Measurements from ENCODE around the gene MRPS18A.

MRPS18A gene

DNA sequence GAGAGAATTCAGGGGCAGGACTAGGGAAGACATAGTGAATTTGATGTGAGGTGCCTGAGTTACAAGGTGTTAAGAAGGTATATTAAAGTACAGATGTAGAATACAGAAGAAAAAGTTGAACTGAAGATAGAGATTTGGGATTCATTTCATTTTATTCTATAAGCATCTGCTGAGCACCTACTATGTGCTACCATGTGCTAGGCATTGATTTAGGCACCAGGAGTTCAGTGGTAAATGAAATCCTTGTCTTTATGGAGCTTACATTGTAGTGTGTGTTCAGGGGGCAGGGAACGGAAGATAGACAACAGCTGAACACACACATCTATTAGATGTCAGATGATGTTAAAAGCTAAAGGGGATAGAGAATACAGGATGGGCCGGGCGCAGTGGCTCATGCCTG is 40.0 kb downstream of the MRPS18A start:
- no peak overlapping the region for H3K27ac ChIP-seq (ENCODE audit: low read length, poor library complexity, severe bottlenecking)
- no peak overlapping the region for H2BK5ac ChIP-seq (ENCODE audit: low read depth, low read length, poor library complexity, severe bottlenecking)
- no peak overlapping the region for H2AFZ ChIP-seq (ENCODE audit: low read depth, low read length)
- H3K9me3 ChIP-seq (ENCODE audit: control insufficient read depth, low read length), result no peaks in the 10 kb centered on the region
- no peak for DNase-seq
- no peak overlapping the region for H3K14ac ChIP-seq (ENCODE audit: low read length in 2 of 2)
- no peak overlapping the region for H3K4me3 ChIP-seq (ENCODE audit: insufficient read depth in 1 of 2, low read depth in 1 of 2, low read length in 2 of 2)
- peaks cover 8% of the 10 kb centered on the region for H3K4me1 ChIP-seq (ENCODE audit: control insufficient read depth, insufficient read depth, low read depth, low read length)
- 94% methylated on average over 2 of the region's 3 CpGs for WGBS
- H2BK15ac ChIP-seq (ENCODE audit: low read depth, poor library complexity, severe bottlenecking), result no peak overlapping the region
- H4K91ac ChIP-seq (ENCODE audit: low read length), result no peak overlapping the region
- H3K4ac ChIP-seq (ENCODE audit: low read depth in 1 of 2, low read length in 2 of 2), result no peak overlapping the region
- no peak overlapping the region for H3K4me2 ChIP-seq (ENCODE audit: low read length, poor library complexity, severe bottlenecking)
- no peak overlapping the region for H2AK5ac ChIP-seq (ENCODE audit: low read length, severe bottlenecking)
- peaks cover 2 to 5% of the 10 kb centered on the region in 2 experiments for H3K36me3 ChIP-seq (ENCODE audit: control insufficient read depth in 1 of 2, insufficient read depth in 2 of 2, low read depth in 1 of 2, low read length in 2 of 2)
- H2BK120ac ChIP-seq (ENCODE audit: low read depth, low read length), result no peak overlapping the region
- no peak overlapping the region for H3K18ac ChIP-seq (ENCODE audit: low read depth in 1 of 2, low read length in 2 of 2)
- H3K79me1 ChIP-seq (replicated peaks; ENCODE audit: low read length, poor library complexity, severe bottlenecking), result no peaks in the 10 kb centered on the region
- H3K9ac ChIP-seq (ENCODE audit: low read length), result no peak overlapping the region
- H3K23ac ChIP-seq (ENCODE audit: low read length in 2 of 2), result no peak overlapping the region
- H3K27me3 ChIP-seq (ENCODE audit: control insufficient read depth in 1 of 2, insufficient read depth in 1 of 2, low read length in 2 of 2), result no peaks in the 10 kb centered on the region
- no peak overlapping the region for H2BK12ac ChIP-seq (ENCODE audit: low read length in 2 of 2)
- H4K8ac ChIP-seq (ENCODE audit: low read length), result no peak overlapping the region

DNA sequence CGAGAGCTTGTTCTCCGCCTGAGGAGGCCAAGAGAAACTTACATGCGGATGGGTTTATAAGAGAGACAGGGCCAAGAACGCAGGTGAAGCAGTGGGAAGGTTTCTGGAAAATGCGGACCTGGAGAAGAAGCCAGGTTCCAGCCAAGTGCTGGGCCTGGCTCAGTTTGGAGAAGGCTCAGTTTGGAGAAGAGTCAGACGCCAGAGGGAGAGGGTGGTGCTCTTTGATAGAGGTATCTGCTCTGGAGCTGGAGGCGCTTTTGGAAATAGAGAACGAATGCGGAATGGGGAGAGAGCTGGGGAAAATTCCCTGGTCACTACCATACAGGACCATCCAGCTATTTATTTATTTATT is 42.0 kb downstream of the MRPS18A start:
- H3K18ac ChIP-seq (ENCODE audit: low read depth in 1 of 2, low read length in 2 of 2), result no peak overlapping the region
- WGBS, result 13% methylated on average over 6 of the region's 9 CpGs
- no peak overlapping the region for H4K91ac ChIP-seq (ENCODE audit: low read length)
- no peak overlapping the region for H3K27ac ChIP-seq (ENCODE audit: low read length, poor library complexity, severe bottlenecking)
- H2BK12ac ChIP-seq (ENCODE audit: low read length in 2 of 2), result no peak overlapping the region
- no peak overlapping the region for H2AK5ac ChIP-seq (ENCODE audit: low read length, severe bottlenecking)
- H2AFZ ChIP-seq (ENCODE audit: low read depth, low read length), result no peak overlapping the region
- peak overlapping the region; percentile 64 for H3K9ac ChIP-seq (ENCODE audit: low read length)
- no peaks in the 10 kb centered on the region for H3K27me3 ChIP-seq (ENCODE audit: control insufficient read depth in 1 of 2, insufficient read depth in 1 of 2, low read length in 2 of 2)
- H3K4me1 ChIP-seq (ENCODE audit: control insufficient read depth, insufficient read depth, low read depth, low read length), result peaks cover 8% of the 10 kb centered on the region
- H3K4ac ChIP-seq (ENCODE audit: low read depth in 1 of 2, low read length in 2 of 2), result no peak overlapping the region
- H2BK5ac ChIP-seq (ENCODE audit: low read depth, low read length, poor library complexity, severe bottlenecking), result no peak overlapping the region
- no peak overlapping the region for H3K14ac ChIP-seq (ENCODE audit: low read length in 2 of 2)
- no peak for DNase-seq
- no peak overlapping the region for H2BK15ac ChIP-seq (ENCODE audit: low read depth, poor library complexity, severe bottlenecking)
- H3K23ac ChIP-seq (ENCODE audit: low read length in 2 of 2), result no peak overlapping the region
- H3K4me3 ChIP-seq (ENCODE audit: insufficient read depth in 1 of 2, low read depth in 1 of 2, low read length in 2 of 2), result peak overlapping the region in 1 of 2 experiments; percentile 78
- peaks cover 18 to 21% of the 10 kb centered on the region in 2 experiments for H3K36me3 ChIP-seq (ENCODE audit: control insufficient read depth in 1 of 2, insufficient read depth in 2 of 2, low read depth in 1 of 2, low read length in 2 of 2)
- no peak overlapping the region for H4K8ac ChIP-seq (ENCODE audit: low read length)
- H3K4me2 ChIP-seq (ENCODE audit: low read length, poor library complexity, severe bottlenecking), result peak overlapping the region; percentile 56
- peaks cover 7% of the 10 kb centered on the region for H3K79me1 ChIP-seq (replicated peaks; ENCODE audit: low read length, poor library complexity, severe bottlenecking)
- H3K9me3 ChIP-seq (ENCODE audit: control insufficient read depth, low read length), result no peaks in the 10 kb centered on the region
- no peak overlapping the region for H2BK120ac ChIP-seq (ENCODE audit: low read depth, low read length)

DNA sequence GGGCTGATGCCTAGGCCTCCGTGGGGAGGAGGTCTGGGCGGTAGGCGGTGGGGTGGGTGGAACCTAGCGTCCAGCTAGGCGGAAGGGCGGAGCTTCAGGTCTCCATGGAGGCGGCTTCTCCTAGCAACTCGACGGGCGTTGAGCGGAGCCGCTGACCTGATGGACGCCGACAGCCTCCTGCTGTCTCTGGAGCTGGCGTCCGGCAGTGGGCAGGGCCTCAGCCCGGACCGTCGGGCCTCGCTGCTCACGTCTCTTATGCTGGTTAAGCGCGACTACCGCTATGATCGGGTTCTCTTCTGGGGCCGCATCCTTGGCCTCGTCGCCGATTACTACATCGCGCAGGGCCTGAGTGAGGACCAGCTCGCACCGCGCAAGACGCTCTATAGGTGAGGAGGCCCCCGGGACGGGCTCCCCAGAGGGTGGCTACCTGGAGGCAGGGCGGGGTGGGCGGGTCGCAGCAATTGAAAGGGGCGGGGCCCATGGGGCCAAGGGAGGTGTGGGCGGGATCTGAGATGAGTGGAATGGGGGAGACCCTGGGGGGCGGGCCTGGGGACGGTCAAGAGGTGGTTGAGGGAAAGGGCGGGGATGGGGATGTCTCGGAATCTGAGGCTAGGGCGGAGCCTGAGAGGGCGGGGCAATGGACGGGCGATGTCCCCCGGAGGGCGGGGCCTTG is 42.5 kb downstream of the MRPS18A start, which contains the start of gene RSPH9:
TSS of gene RSPH9 (plus strand) at position 97 of the 673 bp plus-strand sequence. CDS start at position 160, 63 bp downstream.
- H3K4me2 ChIP-seq (ENCODE audit: low read length, poor library complexity, severe bottlenecking), result peak within 1 kb of the TSS; percentile 56
- WGBS, result 2% methylated on average over 52 of the region's 52 CpGs
- no peaks in the 10 kb centered on the region for H3K27me3 ChIP-seq (ENCODE audit: control insufficient read depth in 1 of 2, insufficient read depth in 1 of 2, low read length in 2 of 2)

DNA sequence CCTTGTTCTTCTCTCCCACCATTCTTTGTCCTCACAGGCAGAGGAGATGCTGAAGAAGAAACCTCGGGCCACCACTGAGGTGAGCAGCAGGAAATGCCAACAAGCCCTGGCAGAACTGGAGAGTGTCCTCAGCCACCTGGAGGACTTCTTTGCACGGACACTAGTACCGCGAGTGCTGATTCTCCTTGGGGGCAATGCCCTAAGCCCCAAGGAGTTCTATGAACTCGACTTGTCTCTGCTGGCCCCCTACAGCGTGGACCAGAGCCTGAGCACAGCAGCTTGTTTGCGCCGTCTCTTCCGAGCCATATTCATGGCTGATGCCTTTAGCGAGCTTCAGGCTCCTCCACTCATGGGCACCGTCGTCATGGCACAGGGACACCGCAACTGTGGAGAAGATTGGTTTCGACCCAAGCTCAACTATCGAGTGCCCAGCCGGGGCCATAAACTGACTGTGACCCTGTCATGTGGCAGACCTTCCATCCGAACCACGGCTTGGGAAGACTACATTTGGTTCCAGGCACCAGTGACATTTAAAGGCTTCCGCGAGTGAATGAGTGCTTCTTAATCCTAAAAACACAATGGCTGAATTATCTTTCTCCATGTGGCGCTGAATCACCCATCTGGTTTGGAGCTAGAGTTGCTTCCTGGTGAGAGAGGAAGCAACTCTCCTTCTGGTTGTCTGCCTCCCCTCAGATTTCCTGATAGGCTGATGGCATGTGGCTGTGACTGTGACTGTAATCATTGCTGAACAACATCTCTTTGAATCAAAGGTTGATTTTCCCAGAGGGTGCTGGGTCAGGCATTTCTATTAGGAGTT is 47.4 kb downstream of the MRPS18A start:
- Histone ChIP-seq H2BK12ac (ENCODE audit: low read length in 2 of 2) (no peak overlapping the region), H2BK120ac (ENCODE audit: low read depth, low read length) (no peak overlapping the region), H3K23ac (ENCODE audit: low read length in 2 of 2) (no peak overlapping the region), H3K4me3 (ENCODE audit: insufficient read depth in 1 of 2, low read depth in 1 of 2, low read length in 2 of 2) (no peak overlapping the region), H4K8ac (ENCODE audit: low read length) (no peak overlapping the region), H3K18ac (ENCODE audit: low read depth in 1 of 2, low read length in 2 of 2) (no peak overlapping the region), H3K36me3 (ENCODE audit: control insufficient read depth in 1 of 2, insufficient read depth in 2 of 2, low read depth in 1 of 2, low read length in 2 of 2) (peaks cover 39 to 50% of the 10 kb centered on the region in 2 experiments), H3K27me3 (ENCODE audit: control insufficient read depth in 1 of 2, insufficient read depth in 1 of 2, low read length in 2 of 2) (no peaks in the 10 kb centered on the region), H2AFZ (ENCODE audit: low read depth, low read length) (no peak overlapping the region), H4K91ac (ENCODE audit: low read length) (no peak overlapping the region), H2BK5ac (ENCODE audit: low read depth, low read length, poor library complexity, severe bottlenecking) (no peak overlapping the region), H2BK15ac (ENCODE audit: low read depth, poor library complexity, severe bottlenecking) (no peak overlapping the region), H3K9ac (ENCODE audit: low read length) (no peak overlapping the region), H3K27ac (ENCODE audit: low read length, poor library complexity, severe bottlenecking) (no peak overlapping the region), H3K79me1 (replicated peaks; ENCODE audit: low read length, poor library complexity, severe bottlenecking) (peaks cover 20% of the 10 kb centered on the region), H3K4me1 (ENCODE audit: control insufficient read depth, insufficient read depth, low read depth, low read length) (peaks cover 18% of the 10 kb centered on the region), H3K14ac (ENCODE audit: low read length in 2 of 2) (no peak overlapping the region), H2AK5ac (ENCODE audit: low read length, severe bottlenecking) (no peak overlapping the region), H3K4ac (ENCODE audit: low read depth in 1 of 2, low read length in 2 of 2) (no peak overlapping the region), H3K9me3 (ENCODE audit: control insufficient read depth, low read length) (no peaks in the 10 kb centered on the region), H3K4me2 (ENCODE audit: low read length, poor library complexity, severe bottlenecking) (no peak overlapping the region)
- WGBS, result 97% methylated on average over 21 of the region's 21 CpGs
- DNase-seq, result no peak

More for the DNA sequence above, 42.5 kb downstream of the MRPS18A start, which contains the start of gene RSPH9:
- Histone ChIP-seq H2BK15ac (ENCODE audit: low read depth, poor library complexity, severe bottlenecking) (no peak within 1 kb of the TSS), H2BK12ac (ENCODE audit: low read length in 2 of 2) (peak within 1 kb of the TSS in 1 of 2 experiments; percentile 67), H2BK5ac (ENCODE audit: low read depth, low read length, poor library complexity, severe bottlenecking) (no peak within 1 kb of the TSS), H4K8ac (ENCODE audit: low read length) (peak within 1 kb of the TSS; percentile 72), H3K9ac (ENCODE audit: low read length) (peak within 1 kb of the TSS; percentile 64), H2AFZ (ENCODE audit: low read depth, low read length) (peak within 1 kb of the TSS; percentile 68), H3K9me3 (ENCODE audit: control insufficient read depth, low read length) (no peaks in the 10 kb centered on the region), H3K27ac (ENCODE audit: low read length, poor library complexity, severe bottlenecking) (no peak within 1 kb of the TSS), H3K18ac (ENCODE audit: low read depth in 1 of 2, low read length in 2 of 2) (peak within 1 kb of the TSS in 1 of 2 experiments; percentile 6), H3K4ac (ENCODE audit: low read depth in 1 of 2, low read length in 2 of 2) (no peak within 1 kb of the TSS), H3K4me1 (ENCODE audit: control insufficient read depth, insufficient read depth, low read depth, low read length) (peaks cover 8% of the 10 kb centered on the region), H3K36me3 (ENCODE audit: control insufficient read depth in 1 of 2, insufficient read depth in 2 of 2, low read depth in 1 of 2, low read length in 2 of 2) (peaks cover 23 to 26% of the 10 kb centered on the region in 2 experiments), H3K4me3 (ENCODE audit: insufficient read depth in 1 of 2, low read depth in 1 of 2, low read length in 2 of 2) (peak within 1 kb of the TSS; percentile 58 to 78), H3K14ac (ENCODE audit: low read length in 2 of 2) (peak within 1 kb of the TSS in 1 of 2 experiments; percentile 35), H3K23ac (ENCODE audit: low read length in 2 of 2) (no peak within 1 kb of the TSS), H2AK5ac (ENCODE audit: low read length, severe bottlenecking) (no peak within 1 kb of the TSS), H2BK120ac (ENCODE audit: low read depth, low read length) (no peak within 1 kb of the TSS), H4K91ac (ENCODE audit: low read length) (no peak within 1 kb of the TSS), H3K79me1 (replicated peaks; ENCODE audit: low read length, poor library complexity, severe bottlenecking) (peaks cover 11% of the 10 kb centered on the region)
- peak; percentile 85 for DNase-seq
